A673 (cell line): ENCODE results near the gene CAPN10. TPM values are rescaled to one million over a fixed set of nuclear protein-coding genes. Genes with fewer than 3 reads are reported as not detected.

ENCODE experiments used
- BruUV-seq: library from RNA; stranded (reverse); fragments of 400-500 nt; replicated peaks from 2 replicates; lab custom pipeline; 2021; lab: Mats Ljungman, UMichigan
- CTCF ChIA-PET: fragments of 300-600 bp; sonication (Branson Sonifier 250); formaldehyde crosslinking; loops from one replicate; lab custom pipeline; 2022; ENCODE audit warnings: antibody characterized with exemption; lab: Charles Lee
- POLR2A ChIA-PET: fragments of 300-600 bp; sonication (Branson Sonifier 250); formaldehyde crosslinking; loops from one replicate; lab custom pipeline; 2022; ENCODE audit warnings: antibody characterized with exemption; ENCODE audit not compliant: low non-redundant PET; lab: Charles Lee
- DNase-seq: peaks from one replicate; pipeline ENCODE4 v3.0.0-alpha.2; 2015; ENCODE audit warnings: low spot score
- H3K27ac ChIP-seq: fragments of 200-600 bp; sonication (generic); 2 replicates; pipeline ENCODE4 v1.5.1; 2016; ENCODE audit warnings: mixed run types, low read depth, mild to moderate bottlenecking, mixed read lengths, antibody characterized with exemption, low read length; ENCODE audit not compliant: poor library complexity, severe bottlenecking
- H3K27me3 ChIP-seq: fragments of 200-600 bp; sonication (generic); replicated peaks from 2 replicates; pipeline ENCODE4 v1.6.1; 2017; ENCODE audit warnings: mixed run types, low read depth, mild to moderate bottlenecking, mixed read lengths, antibody characterized with exemption, low read length; ENCODE audit not compliant: insufficient read depth, poor library complexity
- H3K36me3 ChIP-seq: fragments of 200-600 bp; sonication (generic); 2 replicates; pipeline ENCODE4 v1.6.1; 2016; ENCODE audit warnings: mixed run types, mild to moderate bottlenecking, mixed read lengths, antibody characterized with exemption, low read length; ENCODE audit not compliant: insufficient read depth, poor library complexity, severe bottlenecking
- H3K4me1 ChIP-seq: fragments of 200-600 bp; sonication (generic); 2 replicates; pipeline ENCODE4 v1.6.1; 2017; ENCODE audit warnings: mixed run types, mild to moderate bottlenecking, mixed read lengths, antibody characterized with exemption, low read length; ENCODE audit not compliant: insufficient read depth, poor library complexity, severe bottlenecking
- H3K4me3 ChIP-seq: fragments of 200-600 bp; sonication (generic); 2 replicates; pipeline ENCODE4 v1.5.1; 2016; ENCODE audit warnings: low read depth, mixed run types, mild to moderate bottlenecking, mixed read lengths, low read length; ENCODE audit not compliant: poor library complexity, severe bottlenecking
- H3K9me3 ChIP-seq: fragments of 200-600 bp; sonication (generic); 2 replicates; pipeline ENCODE4 v1.6.1; 2016; ENCODE audit warnings: mixed run types, low read depth, mild to moderate bottlenecking, mixed read lengths, antibody characterized with exemption, low read length; ENCODE audit not compliant: poor library complexity, severe bottlenecking
- CTCF ChIP-seq: fragments of 300-800, 200-600 bp; sonication (generic); conservative IDR thresholded peaks from 2 replicates; pipeline ENCODE4 v1.5.1; 2017; ENCODE audit warnings: low read depth, mild to moderate bottlenecking, antibody characterized with exemption, low read length, moderate library complexity, mixed read lengths
- EZH2 ChIP-seq: fragments of 200-600 bp; sonication (generic); IDR thresholded peaks from 2 replicates; pipeline ENCODE4 v1.6.1; 2017; ENCODE audit warnings: borderline replicate concordance, low read depth, mild to moderate bottlenecking, mixed read lengths, antibody characterized with exemption, low read length; ENCODE audit not compliant: poor library complexity, severe bottlenecking
- intact Hi-C: fragments of 100-400 bp; cut with micrococcal nuclease; formaldehyde crosslinking; loops from one replicate; pipeline ENCODE4 v1.10.0; 2022; ENCODE audit not compliant: unreplicated experiment
- total RNA-seq: library from RNA; stranded (reverse); gene quantifications from 2 replicates; pipeline ENCODE4 v1.2.3, GENCODE V29; 2021

The CAPN10 gene
- total RNA-seq, 1 experiment from 2014 or later, result 43.5 TPM

- H3K27me3 ChIP-seq, result no peaks in the 10 kb centered on the region
- H3K4me3 ChIP-seq, result no peak overlapping the region
- peaks cover 7% of the 10 kb centered on the region for H3K36me3 ChIP-seq
- POLR2A ChIA-PET, result no interaction called here
- peaks cover 29% of the 10 kb centered on the region for H3K4me1 ChIP-seq
- no peak for DNase-seq
- TF ChIP-seq CTCF (no peak), EZH2 (no peak)
- CTCF ChIA-PET, result no interaction called here
- no peaks in the 10 kb centered on the region for H3K9me3 ChIP-seq
- no peak overlapping the region for H3K27ac ChIP-seq
- intact Hi-C loops, result no loop called here
- no TSS peak for BruUV-seq
Measured at GRCh38 chr2:240588669-240589068, 2.1 kb downstream of the CAPN10 start.

- Histone ChIP-seq H3K4me1 (peaks cover 29% of the 10 kb centered on the region), H3K9me3 (no peaks in the 10 kb centered on the region), H3K27me3 (no peaks in the 10 kb centered on the region), H3K36me3 (peaks cover 7% of the 10 kb centered on the region), H3K27ac (no peak overlapping the region), H3K4me3 (no peak overlapping the region)
- intact Hi-C loops, result no loop called here
- POLR2A ChIA-PET, result no interaction called here
- CTCF ChIA-PET, result no interaction called here
- BruUV-seq, result no TSS peak
- no peak for TF ChIP-seq CTCF
- no peak for TF ChIP-seq EZH2
- DNase-seq, result peak; percentile 52
Measured at GRCh38 chr2:240589375-240589774, 2.8 kb downstream of the CAPN10 start.

- POLR2A ChIA-PET, result no interaction called here
Measured at GRCh38 chr2:240589850-240590525, 3.5 kb downstream of the CAPN10 start.

More at GRCh38 chr2:240589850-240590525, 3.5 kb downstream of the CAPN10 start:
- peaks cover 24% of the 10 kb centered on the region for H3K4me1 ChIP-seq
- no TSS peak for BruUV-seq
- CTCF ChIA-PET, result no interaction called here
- no peak overlapping the region for H3K4me3 ChIP-seq
- TF ChIP-seq CTCF, result no peak
- no peak for TF ChIP-seq EZH2
- peaks cover 7% of the 10 kb centered on the region for H3K36me3 ChIP-seq
- H3K27me3 ChIP-seq, result no peaks in the 10 kb centered on the region
- no peak for DNase-seq
- no peak overlapping the region for H3K27ac ChIP-seq
- no peaks in the 10 kb centered on the region for H3K9me3 ChIP-seq
- intact Hi-C loops, result no loop called here
